ENCODE measurements around the gene ITGB2. TPM values are rescaled to one million over a fixed set of nuclear protein-coding genes. Genes with fewer than 3 reads are reported as not detected.

ITGB2 gene
- total RNA-seq, 6 experiments from 2014 or later = 0.19 to 0.45 (median 0.33) TPM; not detected in 3

DNA sequence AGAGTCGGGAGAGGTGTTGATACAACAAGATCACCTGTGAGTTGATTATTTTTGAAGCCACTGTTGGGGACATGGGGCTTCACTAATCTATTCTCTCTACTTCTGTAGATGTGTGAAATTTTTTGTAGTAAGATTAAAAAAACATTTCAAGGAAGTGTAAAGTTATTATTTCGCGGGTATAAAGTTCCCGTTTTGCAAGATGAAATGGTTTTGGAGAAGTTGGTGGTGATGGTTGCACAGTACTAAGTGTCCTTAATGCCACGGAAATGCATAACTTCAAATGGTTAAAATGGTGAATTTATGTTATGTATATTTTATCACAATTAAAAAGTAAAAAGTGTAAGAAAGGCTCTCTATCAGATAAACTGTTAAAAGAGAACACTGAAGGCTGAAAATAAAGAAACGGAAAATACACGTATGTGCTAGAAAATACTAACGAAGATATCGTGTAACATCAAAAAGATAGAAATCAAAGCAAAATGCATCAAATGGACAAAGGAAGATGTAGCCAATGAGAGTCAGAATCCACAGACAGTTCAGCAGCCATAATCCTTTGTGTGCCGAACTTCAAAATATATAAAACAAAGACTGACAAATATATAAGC lies 2.9 kb upstream of the ITGB2 start:
- H3K27ac Mint-ChIP-seq = no peak overlapping the region
- TF ChIP-seq, protein P1, sequence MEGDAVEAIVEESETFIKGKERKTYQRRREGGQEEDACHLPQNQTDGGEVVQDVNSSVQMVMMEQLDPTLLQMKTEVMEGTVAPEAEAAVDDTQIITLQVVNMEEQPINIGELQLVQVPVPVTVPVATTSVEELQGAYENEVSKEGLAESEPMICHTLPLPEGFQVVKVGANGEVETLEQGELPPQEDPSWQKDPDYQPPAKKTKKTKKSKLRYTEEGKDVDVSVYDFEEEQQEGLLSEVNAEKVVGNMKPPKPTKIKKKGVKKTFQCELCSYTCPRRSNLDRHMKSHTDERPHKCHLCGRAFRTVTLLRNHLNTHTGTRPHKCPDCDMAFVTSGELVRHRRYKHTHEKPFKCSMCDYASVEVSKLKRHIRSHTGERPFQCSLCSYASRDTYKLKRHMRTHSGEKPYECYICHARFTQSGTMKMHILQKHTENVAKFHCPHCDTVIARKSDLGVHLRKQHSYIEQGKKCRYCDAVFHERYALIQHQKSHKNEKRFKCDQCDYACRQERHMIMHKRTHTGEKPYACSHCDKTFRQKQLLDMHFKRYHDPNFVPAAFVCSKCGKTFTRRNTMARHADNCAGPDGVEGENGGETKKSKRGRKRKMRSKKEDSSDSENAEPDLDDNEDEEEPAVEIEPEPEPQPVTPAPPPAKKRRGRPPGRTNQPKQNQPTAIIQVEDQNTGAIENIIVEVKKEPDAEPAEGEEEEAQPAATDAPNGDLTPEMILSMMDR (IDR thresholded peaks at IDR 0.05) = no peak
- no peaks in the 10 kb centered on the region; the same call in 1 of the 2 replicates for H3K9me3 Mint-ChIP-seq
- H3K36me3 Mint-ChIP-seq (ENCODE audit: low read depth) = no peaks in the 10 kb centered on the region
- no peak overlapping the region for H3K4me3 Mint-ChIP-seq
- no peak for DNase-seq
- H3K27me3 Mint-ChIP-seq (ENCODE audit: insufficient read depth) = peaks cover 38% of the 10 kb centered on the region
- peaks cover 38% of the 10 kb centered on the region for H3K4me1 Mint-ChIP-seq (ENCODE audit: low read depth)

DNA sequence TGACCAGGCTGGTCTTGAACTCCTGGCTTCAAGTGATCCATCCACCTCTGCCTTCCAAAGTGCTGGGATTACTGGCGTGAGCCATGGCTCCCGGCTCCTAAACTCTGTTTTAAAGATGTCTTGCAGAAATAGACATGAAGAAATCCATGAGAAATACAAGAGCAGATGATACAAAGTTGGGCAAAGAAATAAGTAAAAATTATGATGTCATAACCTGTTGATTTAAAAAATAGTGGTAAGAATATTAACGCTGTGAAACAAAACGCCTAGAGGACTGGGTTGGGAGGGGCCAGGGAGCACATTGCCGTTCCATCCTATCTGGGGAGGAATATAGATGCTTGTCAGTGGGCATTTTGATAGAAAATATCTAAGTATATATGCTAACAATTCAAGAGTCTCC lies 1.2 kb upstream of the ITGB2 start:
- Mint-ChIP-seq H3K4me1 (ENCODE audit: low read depth) (peaks cover 21% of the 10 kb centered on the region), H3K27ac (no peak overlapping the region), H3K9me3 (no peaks in the 10 kb centered on the region), H3K4me3 (no peak overlapping the region), H3K27me3 (ENCODE audit: insufficient read depth) (peaks cover 44% of the 10 kb centered on the region), H3K36me3 (ENCODE audit: low read depth) (no peaks in the 10 kb centered on the region)
- TF ChIP-seq, protein P1 (IDR thresholded peaks at IDR 0.05) = no peak
- DNase-seq = no peak

DNA sequence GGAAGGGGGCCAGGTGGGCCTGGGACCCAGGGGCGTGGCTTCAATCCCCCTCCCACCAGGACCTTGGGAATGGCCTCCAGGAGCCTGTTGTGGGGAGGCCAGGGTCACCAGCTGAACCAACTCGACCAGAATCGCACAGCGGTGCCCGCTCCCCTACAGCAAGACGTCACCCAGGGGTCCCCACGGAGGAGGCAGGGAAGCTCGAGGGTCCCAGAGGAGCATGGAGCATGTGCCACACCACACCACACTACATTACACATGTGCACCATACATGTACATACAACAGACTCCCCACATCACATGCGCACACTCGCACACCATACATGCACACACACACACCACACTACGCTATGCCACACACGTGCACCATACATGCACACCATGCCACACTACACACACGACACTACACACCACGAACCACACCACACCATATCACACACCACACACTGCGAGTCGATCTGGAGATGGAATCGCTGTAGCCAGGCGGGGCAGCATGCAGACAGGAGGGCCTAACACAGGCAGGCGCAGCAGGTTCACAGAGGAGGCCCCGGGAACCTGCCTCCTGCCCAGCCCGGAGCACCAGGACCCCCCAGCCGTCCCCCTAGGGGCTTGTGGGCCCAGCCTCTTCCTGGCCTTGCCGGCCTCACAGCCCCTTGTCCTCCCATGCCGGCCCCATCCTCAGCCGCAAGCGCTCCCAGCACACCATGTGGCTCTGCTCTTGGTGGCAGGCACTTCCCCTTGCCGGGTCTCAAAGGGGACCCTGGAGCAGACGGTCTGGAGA lies 596 bp downstream of the ITGB2 start:
- no peak for DNase-seq
- peaks cover 13% of the 10 kb centered on the region for H3K4me1 Mint-ChIP-seq (ENCODE audit: low read depth)
- TF ChIP-seq, protein P1 (IDR thresholded peaks at IDR 0.05) = no peak
- no peak overlapping the region for H3K4me3 Mint-ChIP-seq
- no peaks in the 10 kb centered on the region for H3K36me3 Mint-ChIP-seq (ENCODE audit: low read depth)
- no peaks in the 10 kb centered on the region for H3K9me3 Mint-ChIP-seq
- H3K27ac Mint-ChIP-seq = no peak overlapping the region
- H3K27me3 Mint-ChIP-seq (ENCODE audit: insufficient read depth) = peaks cover 49% of the 10 kb centered on the region

DNA sequence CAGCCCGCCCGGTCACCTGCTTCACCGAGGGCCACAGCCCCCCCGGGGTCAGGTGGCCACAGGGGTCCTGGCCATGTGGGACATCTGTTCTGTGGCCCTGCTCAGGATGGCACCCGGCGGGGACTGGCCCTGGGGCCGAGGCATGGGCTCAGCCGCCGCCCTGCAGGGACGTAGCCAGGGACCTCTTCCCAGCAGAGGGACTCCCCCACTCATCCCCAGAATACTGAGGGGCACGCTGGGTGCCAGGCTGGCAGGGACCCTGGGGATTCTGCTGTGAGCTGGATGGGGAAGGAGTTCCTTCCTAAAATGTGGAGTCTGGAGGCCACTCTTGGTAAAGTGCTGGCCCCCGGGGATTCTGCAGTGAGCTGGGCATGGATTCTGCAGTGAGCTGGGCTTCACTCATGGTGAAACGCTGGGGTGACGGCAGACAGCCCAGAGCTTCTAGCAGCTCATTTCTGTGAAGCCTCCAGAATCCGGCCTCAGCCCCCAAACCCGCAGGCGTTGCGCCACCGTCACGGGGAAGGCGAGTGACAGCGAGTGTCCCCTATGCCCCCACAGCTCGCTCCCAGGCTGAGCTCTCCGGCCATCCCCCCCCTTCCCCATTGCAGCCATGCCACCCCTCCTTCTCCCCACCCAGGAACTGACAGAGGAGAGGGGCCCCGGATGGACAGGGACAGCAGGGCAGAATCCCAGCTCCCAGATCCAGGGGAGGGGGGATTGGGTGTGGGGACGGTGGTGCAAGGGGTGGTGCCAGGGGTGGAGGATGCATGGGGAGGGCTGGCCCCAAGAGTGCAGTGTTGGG lies 1.4 kb downstream of the ITGB2 start:
- TF ChIP-seq, protein P1 (IDR thresholded peaks at IDR 0.05) = no peak
- Mint-ChIP-seq H3K27ac (no peak overlapping the region), H3K4me3 (no peak overlapping the region), H3K4me1 (ENCODE audit: low read depth) (peaks cover 14% of the 10 kb centered on the region), H3K27me3 (ENCODE audit: insufficient read depth) (peaks cover 45% of the 10 kb centered on the region), H3K36me3 (ENCODE audit: low read depth) (no peaks in the 10 kb centered on the region), H3K9me3 (no peaks in the 10 kb centered on the region)
- no peak for DNase-seq

DNA sequence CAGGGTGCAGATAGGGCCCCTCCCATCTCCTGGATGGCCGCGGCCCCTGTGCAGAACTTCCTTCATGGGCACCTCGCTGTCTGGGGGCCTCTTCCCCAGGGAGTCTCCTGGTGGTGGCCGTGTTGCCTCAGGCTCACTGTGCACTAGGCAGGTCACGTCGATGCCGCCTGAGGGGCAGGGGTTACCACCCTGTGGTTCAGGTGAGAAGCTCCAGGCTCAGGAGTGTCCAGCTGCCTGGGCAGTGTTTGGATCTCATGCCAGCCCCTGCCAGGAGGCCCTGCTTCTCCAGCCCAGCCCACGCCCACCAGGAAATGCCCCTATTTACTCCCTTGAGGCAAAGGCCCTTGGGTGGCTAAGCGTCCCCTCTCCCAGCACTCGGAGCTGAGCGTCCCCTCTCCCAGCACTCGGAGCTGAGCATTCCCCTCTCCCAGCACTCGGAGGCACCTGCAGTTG lies 2.1 kb downstream of the ITGB2 start:
- no peak for DNase-seq
- H3K4me3 Mint-ChIP-seq = no peak overlapping the region
- no peaks in the 10 kb centered on the region for H3K9me3 Mint-ChIP-seq
- H3K27me3 Mint-ChIP-seq (ENCODE audit: insufficient read depth) = peaks cover 38% of the 10 kb centered on the region
- TF ChIP-seq, protein P1 (IDR thresholded peaks at IDR 0.05) = no peak
- peaks cover 16% of the 10 kb centered on the region for H3K4me1 Mint-ChIP-seq (ENCODE audit: low read depth)
- H3K36me3 Mint-ChIP-seq (ENCODE audit: low read depth) = no peaks in the 10 kb centered on the region
- H3K27ac Mint-ChIP-seq = no peak overlapping the region
